Activated CD8-positive, alpha-beta T cell treated with anti-CD3 and anti-CD28 coated beads for 36 hours (primary cell): ENCODE data around the gene KCNH4. TPM values are rescaled to one million over a fixed set of nuclear protein-coding genes. Genes with fewer than 3 reads are reported as not detected.

Experiments
- ATAC-seq: fragments of 200-7000 bp; cut with Tn5 transposase; one replicate; pipeline ENCODE4 v1.10.0; 2021; ENCODE audit warnings: mild to moderate bottlenecking, moderate library complexity
- CTCF ChIA-PET: fragments of 350-600 bp; sonication (Branson Sonifier 250); formaldehyde crosslinking; loops from one replicate; lab custom pipeline; 2021; ENCODE audit warnings: antibody characterized with exemption; lab: Charles Lee
- POLR2A ChIA-PET: fragments of 350-600 bp; sonication (Branson Sonifier 250); formaldehyde crosslinking; loops from one replicate; lab custom pipeline; 2021; ENCODE audit warnings: antibody characterized with exemption; lab: Charles Lee
- DNase-seq: peaks from one replicate; pipeline ENCODE4 v3.0.0-alpha.2; 2020
- H3K27ac Mint-ChIP-seq: one replicate; pipeline ENCODE4 v1.8.0; 2021; ENCODE audit warnings: mild to moderate bottlenecking, mixed read lengths
- H3K27me3 Mint-ChIP-seq: one replicate; pipeline ENCODE4 v1.8.0; 2021; ENCODE audit warnings: mixed read lengths
- H3K36me3 Mint-ChIP-seq: one replicate; pipeline ENCODE4 v1.8.0; 2021; ENCODE audit warnings: low read depth, mixed read lengths
- H3K4me1 Mint-ChIP-seq: one replicate; pipeline ENCODE4 v1.8.0; 2021; ENCODE audit warnings: low read depth, mixed read lengths
- H3K4me3 Mint-ChIP-seq: one replicate; pipeline ENCODE4 v1.8.0; 2021; ENCODE audit warnings: mild to moderate bottlenecking, moderate library complexity, mixed read lengths
- H3K9me3 Mint-ChIP-seq: one replicate; pipeline ENCODE4 v1.8.0; 2021; ENCODE audit warnings: mixed read lengths
- intact Hi-C: fragments of 100-400 bp; cut with micrococcal nuclease; formaldehyde crosslinking; loops from one replicate; pipeline ENCODE4 v1.10.0; 2022
- total RNA-seq, 2 experiments: library from RNA; stranded (reverse); gene quantifications; one replicate each; pipeline ENCODE4 v1.2.3, GENCODE V29; 2021
- TF ChIP-seq, protein P1 (sequence below): fragments of 200-600 bp; IDR thresholded peaks from one replicate; pipeline ENCODE4 v1.8.0; 2022; ENCODE audit warnings: antibody characterized with exemption, mild to moderate bottlenecking

KCNH4 gene
- total RNA-seq, 2 experiments from 2014 or later, result 0.38 to 0.43 TPM

DNA sequence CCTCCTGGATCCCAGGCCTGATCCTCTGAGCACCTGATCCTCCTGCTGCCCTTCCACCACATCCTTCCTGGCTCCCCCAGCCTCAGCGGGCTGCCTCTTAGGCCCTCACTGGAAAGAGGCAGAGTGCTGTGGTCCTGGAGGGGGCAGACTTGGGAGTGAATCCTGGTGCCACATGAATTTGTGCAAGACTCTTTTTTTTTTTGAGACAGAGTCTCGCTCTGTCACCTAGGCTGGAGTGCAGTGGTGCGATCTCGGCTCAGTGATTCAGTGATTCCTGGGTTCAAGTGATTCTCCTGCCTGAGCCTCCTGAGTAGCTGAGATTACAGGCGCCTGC is 10.3 kb upstream of the KCNH4 start:
- CTCF ChIA-PET, result interaction anchor here (1.2 to 1.4 kb wide), 2 partner anchors 10 to 326 kb away, joined by 4 to 5 read pairs; no protein-coding TSS in a partner anchor
- ATAC-seq, result no peak
- DNase-seq, result no peak
- H3K4me1 Mint-ChIP-seq, result peaks cover 17% of the 10 kb centered on the region
- H3K27me3 Mint-ChIP-seq, result no peaks in the 10 kb centered on the region
- H3K4me3 Mint-ChIP-seq, result no peak overlapping the region
- no peaks in the 10 kb centered on the region for H3K36me3 Mint-ChIP-seq
- no peak overlapping the region for H3K27ac Mint-ChIP-seq
- POLR2A ChIA-PET, result interaction anchor here (1.6 kb wide), 1 partner anchor 253 kb away, joined by 3 read pairs; no protein-coding TSS in a partner anchor
- TF ChIP-seq, protein P1, sequence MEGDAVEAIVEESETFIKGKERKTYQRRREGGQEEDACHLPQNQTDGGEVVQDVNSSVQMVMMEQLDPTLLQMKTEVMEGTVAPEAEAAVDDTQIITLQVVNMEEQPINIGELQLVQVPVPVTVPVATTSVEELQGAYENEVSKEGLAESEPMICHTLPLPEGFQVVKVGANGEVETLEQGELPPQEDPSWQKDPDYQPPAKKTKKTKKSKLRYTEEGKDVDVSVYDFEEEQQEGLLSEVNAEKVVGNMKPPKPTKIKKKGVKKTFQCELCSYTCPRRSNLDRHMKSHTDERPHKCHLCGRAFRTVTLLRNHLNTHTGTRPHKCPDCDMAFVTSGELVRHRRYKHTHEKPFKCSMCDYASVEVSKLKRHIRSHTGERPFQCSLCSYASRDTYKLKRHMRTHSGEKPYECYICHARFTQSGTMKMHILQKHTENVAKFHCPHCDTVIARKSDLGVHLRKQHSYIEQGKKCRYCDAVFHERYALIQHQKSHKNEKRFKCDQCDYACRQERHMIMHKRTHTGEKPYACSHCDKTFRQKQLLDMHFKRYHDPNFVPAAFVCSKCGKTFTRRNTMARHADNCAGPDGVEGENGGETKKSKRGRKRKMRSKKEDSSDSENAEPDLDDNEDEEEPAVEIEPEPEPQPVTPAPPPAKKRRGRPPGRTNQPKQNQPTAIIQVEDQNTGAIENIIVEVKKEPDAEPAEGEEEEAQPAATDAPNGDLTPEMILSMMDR, result no peak
- no peaks in the 10 kb centered on the region for H3K9me3 Mint-ChIP-seq
- intact Hi-C loops, result no loop called here

DNA sequence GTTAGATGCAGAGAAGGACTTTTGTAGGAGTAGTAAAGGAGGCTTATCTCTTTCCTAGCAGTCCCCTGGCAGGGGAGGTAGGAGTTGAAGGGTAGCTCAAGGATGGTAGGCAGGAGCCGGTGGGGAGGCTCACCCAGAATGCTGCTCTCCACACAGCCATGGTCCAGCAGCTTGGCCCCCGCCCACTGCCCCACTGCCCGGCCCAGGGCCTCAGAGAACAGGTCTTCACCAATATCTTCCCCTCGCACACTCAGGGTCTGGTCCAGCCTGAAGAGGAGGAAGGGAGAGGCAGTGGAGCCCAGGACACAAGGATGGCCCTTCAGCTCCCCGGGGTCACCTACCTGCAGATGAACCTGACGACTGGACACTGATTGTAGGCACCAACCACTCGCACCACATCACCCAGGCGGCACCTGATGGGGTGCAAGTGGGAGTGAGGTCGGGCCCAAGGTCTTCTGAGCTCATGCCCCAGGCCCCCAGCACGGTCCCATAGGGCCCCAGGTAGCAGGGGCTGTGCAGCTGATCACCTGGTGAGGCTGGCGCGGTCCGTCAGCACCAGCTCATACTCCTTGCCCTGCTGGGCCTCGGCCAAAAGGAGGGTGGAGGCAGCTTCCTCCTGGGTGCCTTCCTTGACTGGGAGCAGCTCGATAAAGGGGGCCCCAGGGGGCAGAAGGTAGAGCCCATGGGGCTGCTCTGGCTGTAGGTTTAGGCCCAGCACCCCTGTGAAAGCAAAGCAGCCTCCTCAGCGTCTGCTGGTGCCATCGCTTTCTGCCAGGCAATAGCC is 9.7 kb upstream of the KCNH4 start:
- DNase-seq (no peak), ATAC-seq (no peak)
- Mint-ChIP-seq H3K27me3 (no peaks in the 10 kb centered on the region), H3K9me3 (no peaks in the 10 kb centered on the region), H3K4me3 (no peak overlapping the region), H3K36me3 (no peaks in the 10 kb centered on the region), H3K27ac (no peak overlapping the region), H3K4me1 (peaks cover 17% of the 10 kb centered on the region)
- intact Hi-C loops, result no loop called here
- TF ChIP-seq, protein P1, result no peak
- CTCF ChIA-PET, result interaction anchor here (1.0 to 1.4 kb wide), 4 partner anchors 9 to 327 kb away, joined by 3 to 5 read pairs (median 4); no protein-coding TSS in a partner anchor
- POLR2A ChIA-PET, result interaction anchor here (0.6 to 1.6 kb wide), 3 partner anchors 9 to 377 kb away, joined by 3 to 9 read pairs (median 3); partner anchors contain the start of gene KCNH4

DNA sequence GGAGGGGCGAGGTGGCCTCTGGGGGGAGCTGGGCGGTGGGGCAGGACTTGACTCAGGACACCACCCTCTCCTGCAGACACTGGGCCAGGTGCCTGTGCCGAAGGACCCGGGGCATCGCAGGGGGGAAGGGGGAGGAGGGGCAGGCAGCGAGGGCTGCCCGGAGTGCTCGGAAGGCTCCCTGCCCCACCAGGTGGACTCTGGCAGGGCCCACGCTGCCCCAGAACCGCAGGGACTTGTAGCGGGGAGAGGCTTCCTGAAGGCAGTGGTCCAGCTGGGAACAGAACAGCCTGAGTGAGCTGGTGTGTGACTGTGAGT is 8.7 kb upstream of the KCNH4 start:
- Mint-ChIP-seq H3K27me3 (no peaks in the 10 kb centered on the region), H3K4me1 (peaks cover 21% of the 10 kb centered on the region), H3K9me3 (no peaks in the 10 kb centered on the region), H3K36me3 (no peaks in the 10 kb centered on the region), H3K27ac (no peak overlapping the region), H3K4me3 (no peak overlapping the region)
- CTCF ChIA-PET, result interaction anchor here (1.0 to 1.4 kb wide), 4 partner anchors 8 to 328 kb away, joined by 3 to 5 read pairs (median 4); no protein-coding TSS in a partner anchor
- TF ChIP-seq, protein P1, result no peak
- DNase-seq, result no peak
- ATAC-seq, result no peak
- intact Hi-C loops, result no loop called here
- POLR2A ChIA-PET, result interaction anchor here (1.6 kb wide), 2 partner anchors 8 to 254 kb away, joined by 3 to 9 read pairs; partner anchors contain the start of gene KCNH4

DNA sequence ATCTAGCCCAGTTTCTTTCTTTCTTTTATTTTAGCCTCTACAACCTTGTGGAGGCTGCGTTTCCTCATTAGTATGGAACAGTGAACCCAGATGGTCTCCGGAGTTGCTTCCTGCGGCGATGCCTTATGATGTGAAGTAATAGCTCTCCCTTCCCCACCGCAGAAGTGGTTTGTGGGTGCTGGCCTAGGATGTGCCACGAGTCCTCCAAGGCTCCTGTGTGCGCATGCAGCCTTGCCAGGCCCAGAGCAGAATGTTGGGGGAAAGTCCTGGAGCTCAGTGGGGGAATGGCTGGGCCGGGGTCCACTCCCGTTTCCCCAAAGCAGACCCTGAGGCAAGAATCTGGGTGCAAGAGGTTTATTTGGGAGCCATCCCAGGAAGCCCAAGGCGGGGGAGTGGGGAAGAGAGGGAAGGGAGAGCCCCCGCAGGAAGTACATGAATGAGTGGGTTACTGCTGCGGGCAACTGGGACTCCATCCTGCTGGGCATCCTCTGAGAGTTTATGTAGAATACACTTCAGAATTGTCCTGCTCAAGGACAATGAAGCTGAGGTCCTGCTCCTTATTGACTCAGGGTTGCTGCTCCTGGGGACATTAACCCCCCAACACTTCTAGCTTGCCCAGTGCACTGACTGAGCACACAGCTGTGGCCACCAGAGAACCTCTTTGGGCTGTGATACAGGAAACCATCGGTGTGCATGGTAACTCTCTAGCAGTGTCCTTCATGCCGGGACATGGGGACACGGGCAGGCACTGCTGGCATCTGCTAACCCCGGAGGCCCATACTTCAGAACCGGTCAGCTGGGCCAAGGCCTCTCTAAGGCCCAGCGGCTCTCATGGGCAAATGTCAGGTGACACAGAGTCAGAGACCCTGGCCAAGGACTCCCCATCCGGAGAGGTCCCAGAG is 8.1 kb upstream of the KCNH4 start:
- TF ChIP-seq, protein P1, result no peak
- H3K9me3 Mint-ChIP-seq, result no peaks in the 10 kb centered on the region
- H3K36me3 Mint-ChIP-seq, result no peaks in the 10 kb centered on the region
- ChIA-PET CTCF (interaction anchor here (0.6 kb wide), 1 partner anchor 75 kb away, joined by 3 read pairs; no protein-coding TSS in a partner anchor), POLR2A (interaction anchor here (0.8 to 1.6 kb wide), 3 partner anchors 8 to 123 kb away, joined by 3 to 9 read pairs (median 3); partner anchors contain the start of genes KCNH4 and STAT5A)
- no peak overlapping the region for H3K4me3 Mint-ChIP-seq
- DNase-seq, result no peak
- no peak overlapping the region for H3K27ac Mint-ChIP-seq
- intact Hi-C loops, result no loop called here
- peaks cover 23% of the 10 kb centered on the region for H3K4me1 Mint-ChIP-seq
- no peak for ATAC-seq
- H3K27me3 Mint-ChIP-seq, result no peaks in the 10 kb centered on the region
